WTC11 (cell line): Measurements from ENCODE around the gene METTL24. TPM values are rescaled to one million over a fixed set of nuclear protein-coding genes. Genes with fewer than 3 reads are reported as not detected.

Source experiments
- ATAC-seq: fragments of 200-7000 bp; cut with Tn5 transposase; 2 replicates; pipeline ENCODE4 v1.10.0; 2021; ENCODE audit warnings: mild to moderate bottlenecking, moderate library complexity
- CTCF ChIA-PET: fragments of 300-600 bp; sonication (Branson Sonifier 250); formaldehyde crosslinking; loops from one replicate; lab custom pipeline; 2021; ENCODE audit warnings: antibody characterized with exemption; lab: Charles Lee
- POLR2A ChIA-PET: fragments of 350-600 bp; sonication (Branson Sonifier 250); formaldehyde crosslinking; loops from one replicate; lab custom pipeline; 2021; ENCODE audit warnings: antibody characterized with exemption; lab: Charles Lee
- DNase-seq: peaks from one replicate; pipeline ENCODE4 v3.0.0; 2021; ENCODE audit warnings: low spot score
- H3K27ac Mint-ChIP-seq: 2 replicates; pipeline ENCODE4 v1.8.0; 2021; ENCODE audit warnings: mixed read lengths
- H3K27me3 Mint-ChIP-seq: 2 replicates; pipeline ENCODE4 v1.8.0; 2021; ENCODE audit warnings: low read depth, mild to moderate bottlenecking, moderate library complexity, mixed read lengths
- H3K36me3 Mint-ChIP-seq: 2 replicates; pipeline ENCODE4 v1.8.0; 2021; ENCODE audit warnings: mixed read lengths
- H3K4me1 Mint-ChIP-seq: 2 replicates; pipeline ENCODE4 v1.8.0; 2022; ENCODE audit warnings: mixed read lengths
- H3K4me3 Mint-ChIP-seq: 2 replicates; pipeline ENCODE4 v1.8.0; 2021; ENCODE audit warnings: mild to moderate bottlenecking, moderate library complexity, mixed read lengths
- H3K9me3 Mint-ChIP-seq: 2 replicates; pipeline ENCODE4 v1.8.0; 2021; ENCODE audit warnings: mixed read lengths
- CBFB ChIP-seq: sonication (generic); formaldehyde crosslinking; IDR thresholded peaks from 2 replicates; pipeline ENCODE4 v1.8.1; 2022; ENCODE audit warnings: mild to moderate bottlenecking, low read depth, missing genetic modification reagents
- CREM ChIP-seq: sonication (generic); formaldehyde crosslinking; IDR thresholded peaks from 2 replicates; pipeline ENCODE4 v1.8.1; 2022; ENCODE audit warnings: mild to moderate bottlenecking, missing genetic modification reagents, moderate library complexity
- ESRRA ChIP-seq: sonication (generic); formaldehyde crosslinking; IDR thresholded peaks from 2 replicates; pipeline ENCODE4 v1.8.1; 2022; ENCODE audit warnings: mild to moderate bottlenecking, missing genetic modification reagents, borderline replicate concordance
- ETV6 ChIP-seq: sonication (generic); formaldehyde crosslinking; IDR thresholded peaks from 2 replicates; pipeline ENCODE4 v1.8.1; 2022; ENCODE audit warnings: mild to moderate bottlenecking, missing genetic modification reagents
- FOXK1 ChIP-seq: sonication (generic); formaldehyde crosslinking; IDR thresholded peaks from 2 replicates; pipeline ENCODE4 v1.8.0; 2022; ENCODE audit warnings: mild to moderate bottlenecking, moderate library complexity, missing genetic modification reagents
- GABPB1 ChIP-seq: sonication (generic); formaldehyde crosslinking; IDR thresholded peaks from 2 replicates; pipeline ENCODE4 v1.8.1; 2023; ENCODE audit warnings: mild to moderate bottlenecking, missing genetic modification reagents
- GRHL2 ChIP-seq: fragments of 250-450 bp; sonication (Bioruptor Pico); IDR thresholded peaks from 2 replicates; pipeline ENCODE4 v1.8.0; 2022; ENCODE audit warnings: mild to moderate bottlenecking, moderate library complexity; ENCODE audit not compliant: insufficient replicate concordance, severe bottlenecking
- JUN ChIP-seq: sonication (generic); formaldehyde crosslinking; IDR thresholded peaks from 2 replicates; pipeline ENCODE4 v1.8.0; 2023; ENCODE audit warnings: mild to moderate bottlenecking, missing genetic modification reagents
- MYBL2 ChIP-seq: sonication (generic); formaldehyde crosslinking; IDR thresholded peaks from 2 replicates; pipeline ENCODE4 v1.8.1; 2023; ENCODE audit warnings: mild to moderate bottlenecking, moderate library complexity, missing genetic modification reagents
- NFATC4 ChIP-seq: fragments of 250-450 bp; sonication (Bioruptor Pico); IDR thresholded peaks from 2 replicates; pipeline ENCODE4 v1.9.0; 2021; ENCODE audit warnings: mild to moderate bottlenecking
- NR2C2 ChIP-seq: sonication (generic); formaldehyde crosslinking; IDR thresholded peaks from 2 replicates; pipeline ENCODE4 v1.8.0; 2022; ENCODE audit warnings: mild to moderate bottlenecking, missing genetic modification reagents
- NR3C1 ChIP-seq: sonication (generic); formaldehyde crosslinking; conservative IDR thresholded peaks from 2 replicates; pipeline ENCODE4 v1.8.1; 2023; ENCODE audit warnings: low read depth, mild to moderate bottlenecking, missing genetic modification reagents
- SMAD3 ChIP-seq: sonication (generic); formaldehyde crosslinking; IDR thresholded peaks from 2 replicates; pipeline ENCODE4 v1.8.0; 2022; ENCODE audit warnings: missing genetic modification reagents, mild to moderate bottlenecking, borderline replicate concordance
- SP1 ChIP-seq: sonication (generic); formaldehyde crosslinking; conservative IDR thresholded peaks from 2 replicates; pipeline ENCODE4 v1.8.1; 2022; ENCODE audit warnings: missing genetic modification reagents
- TEAD1 ChIP-seq: sonication (generic); formaldehyde crosslinking; IDR thresholded peaks from 2 replicates; pipeline ENCODE4 v1.8.0; 2022; ENCODE audit warnings: mild to moderate bottlenecking, missing genetic modification reagents
- TEAD4 ChIP-seq: sonication (generic); formaldehyde crosslinking; IDR thresholded peaks from 2 replicates; pipeline ENCODE4 v1.8.0; 2022; ENCODE audit warnings: mild to moderate bottlenecking, missing genetic modification reagents
- TP53 ChIP-seq: sonication (generic); formaldehyde crosslinking; IDR thresholded peaks from 2 replicates; pipeline ENCODE4 v1.8.1; 2023; ENCODE audit warnings: mild to moderate bottlenecking, missing genetic modification reagents
- ZBTB21 ChIP-seq: sonication (generic); formaldehyde crosslinking; IDR thresholded peaks from 2 replicates; pipeline ENCODE4 v1.8.1; 2023; ENCODE audit warnings: mild to moderate bottlenecking, missing genetic modification reagents, borderline replicate concordance
- ZMAT4 ChIP-seq: fragments of 250-450 bp; sonication (Bioruptor Pico); IDR thresholded peaks from 2 replicates; pipeline ENCODE4 v1.9.0; 2021; ENCODE audit warnings: mild to moderate bottlenecking
- ZNF138 ChIP-seq: sonication (generic); formaldehyde crosslinking; conservative IDR thresholded peaks from 2 replicates; pipeline ENCODE4 v1.8.1; 2022; ENCODE audit warnings: mild to moderate bottlenecking, moderate library complexity, missing genetic modification reagents
- ZNF263 ChIP-seq: sonication (generic); formaldehyde crosslinking; IDR thresholded peaks from 2 replicates; pipeline ENCODE4 v1.8.1; 2022; ENCODE audit warnings: low read depth, mild to moderate bottlenecking, moderate library complexity, missing genetic modification reagents
- ZNF423 ChIP-seq: fragments of 250-450 bp; sonication (Bioruptor Pico); IDR thresholded peaks from 2 replicates; pipeline ENCODE4 v2.1.2; 2022; ENCODE audit warnings: mild to moderate bottlenecking, moderate library complexity
- ZNF671 ChIP-seq: fragments of 250-450 bp; sonication (Bioruptor Pico); IDR thresholded peaks from 2 replicates; pipeline ENCODE4 v1.8.0; 2021; ENCODE audit warnings: mild to moderate bottlenecking
- total RNA-seq: library from RNA; stranded (reverse); gene quantifications from 3 replicates; pipeline ENCODE4 v1.2.3, GENCODE V29; 2021
- TF ChIP-seq, protein P1 (sequence below): sonication (generic); formaldehyde crosslinking; IDR thresholded peaks from 2 replicates; pipeline ENCODE4 v1.8.0; 2022; ENCODE audit warnings: mild to moderate bottlenecking, missing genetic modification reagents
- TF ChIP-seq, protein P2 (sequence below): fragments of 250-450 bp; sonication (Bioruptor Pico); IDR thresholded peaks from 2 replicates; pipeline ENCODE4 v1.9.0; 2021; ENCODE audit warnings: mild to moderate bottlenecking, borderline replicate concordance
- TF ChIP-seq, protein P3 (sequence below): sonication (generic); formaldehyde crosslinking; IDR thresholded peaks from 2 replicates; pipeline ENCODE4 v1.8.1; 2022; ENCODE audit warnings: low read depth, missing genetic modification reagents, borderline replicate concordance

Gene METTL24
- total RNA-seq, 1 experiment from 2014 or later = 0.31 TPM

- TF ChIP-seq SP1 (CRISPR knock-in tag) (no peak), FOXK1 (no peak), ZNF263 (CRISPR knock-in tag) (no peak), ETV6 (CRISPR knock-in tag) (no peak)
Measured at GRCh38 chr6:110332281-110332680, 25.9 kb downstream of the METTL24 start (continued).

- Mint-ChIP-seq H3K27ac (no peak overlapping the region; the same call in 1 of the 2 replicates), H3K4me1 (peaks cover 34% of the 10 kb centered on the region), H3K4me3 (no peak overlapping the region), H3K36me3 (no peaks in the 10 kb centered on the region), H3K27me3 (no peaks in the 10 kb centered on the region), H3K9me3 (no peaks in the 10 kb centered on the region)
- TF ChIP-seq ZMAT4 (no peak), ZNF671 (CRISPR knock-in tag) (no peak), CREM (CRISPR knock-in tag) (no peak), CBFB (CRISPR knock-in tag) (no peak), ZBTB21 (no peak), SMAD3 (no peak)
- ChIA-PET CTCF (interaction anchor here (2.2 kb wide), 1 partner anchor 10 kb away, joined by 13 read pairs; no protein-coding TSS in a partner anchor), POLR2A (no interaction called here)
- ATAC-seq (peak; percentile 43), DNase-seq (no peak)
Measured at GRCh38 chr6:110331816-110332215, 26.3 kb downstream of the METTL24 start.

DNA sequence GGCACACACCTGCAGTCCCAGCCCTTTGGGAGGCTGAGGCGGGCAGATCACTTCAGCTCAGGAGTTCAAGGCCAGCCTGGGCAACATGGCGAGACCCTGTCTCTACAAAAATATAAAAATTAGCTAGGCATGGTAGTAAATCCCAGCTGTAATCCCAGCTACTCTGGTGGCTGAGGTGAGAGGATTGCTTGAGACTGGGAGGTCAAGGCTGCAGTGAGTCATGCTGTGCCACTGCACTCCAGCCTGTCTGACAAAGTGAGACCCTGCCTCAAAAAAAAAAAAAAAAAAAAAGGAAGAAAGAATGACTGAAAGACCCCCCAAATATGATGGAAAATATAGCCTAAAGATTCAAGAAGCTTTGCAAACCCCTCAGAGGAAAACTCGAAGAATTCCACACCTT lies 26.8 kb downstream of the METTL24 start:
- ChIA-PET POLR2A (interaction anchor here (0.7 kb wide), 1 partner anchor 758 kb away, joined by 5 read pairs; no protein-coding TSS in a partner anchor), CTCF (interaction anchor here (2.2 kb wide), 1 partner anchor 10 kb away, joined by 13 read pairs; no protein-coding TSS in a partner anchor)
- H3K4me3 Mint-ChIP-seq = no peak overlapping the region
- ATAC-seq (no peak), DNase-seq (no peak)
- no peaks in the 10 kb centered on the region for H3K27me3 Mint-ChIP-seq
- H3K36me3 Mint-ChIP-seq = no peaks in the 10 kb centered on the region
- no peaks in the 10 kb centered on the region for H3K9me3 Mint-ChIP-seq
- peaks cover 34% of the 10 kb centered on the region for H3K4me1 Mint-ChIP-seq
- TF ChIP-seq, protein P1, sequence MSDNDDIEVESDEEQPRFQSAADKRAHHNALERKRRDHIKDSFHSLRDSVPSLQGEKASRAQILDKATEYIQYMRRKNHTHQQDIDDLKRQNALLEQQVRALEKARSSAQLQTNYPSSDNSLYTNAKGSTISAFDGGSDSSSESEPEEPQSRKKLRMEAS = no peak
- TF ChIP-seq ZNF138 (CRISPR knock-in tag) = no peak
- TF ChIP-seq NR3C1 = no peak
- TF ChIP-seq ZNF423 = no peak
- TF ChIP-seq TEAD4 = no peak
- TF ChIP-seq NR2C2 (CRISPR knock-in tag) = no peak
- no peak overlapping the region; the same call in 1 of the 2 replicates for H3K27ac Mint-ChIP-seq

- ChIA-PET CTCF (interaction anchor here (0.6 to 2.8 kb wide), 3 partner anchors 12 to 148 kb away, joined by 3 to 19 read pairs (median 13); no protein-coding TSS in a partner anchor), POLR2A (no interaction called here)
- H3K27me3 Mint-ChIP-seq = no peaks in the 10 kb centered on the region
- DNase-seq (no peak), ATAC-seq (peak; percentile 26; the same call in 1 of the 2 replicates)
- no peaks in the 10 kb centered on the region for H3K36me3 Mint-ChIP-seq
- H3K4me3 Mint-ChIP-seq = no peak overlapping the region
- H3K4me1 Mint-ChIP-seq = peaks cover 40% of the 10 kb centered on the region
- H3K9me3 Mint-ChIP-seq = no peaks in the 10 kb centered on the region
- H3K27ac Mint-ChIP-seq = no peak overlapping the region
- TF ChIP-seq MYBL2 (CRISPR knock-in tag) = no peak
- no peak for TF ChIP-seq TP53
- TF ChIP-seq NFATC4 = no peak
- TF ChIP-seq JUN = no peak
- TF ChIP-seq ESRRA = no peak
- TF ChIP-seq GABPB1 (CRISPR knock-in tag) = no peak
- TF ChIP-seq, protein P2, sequence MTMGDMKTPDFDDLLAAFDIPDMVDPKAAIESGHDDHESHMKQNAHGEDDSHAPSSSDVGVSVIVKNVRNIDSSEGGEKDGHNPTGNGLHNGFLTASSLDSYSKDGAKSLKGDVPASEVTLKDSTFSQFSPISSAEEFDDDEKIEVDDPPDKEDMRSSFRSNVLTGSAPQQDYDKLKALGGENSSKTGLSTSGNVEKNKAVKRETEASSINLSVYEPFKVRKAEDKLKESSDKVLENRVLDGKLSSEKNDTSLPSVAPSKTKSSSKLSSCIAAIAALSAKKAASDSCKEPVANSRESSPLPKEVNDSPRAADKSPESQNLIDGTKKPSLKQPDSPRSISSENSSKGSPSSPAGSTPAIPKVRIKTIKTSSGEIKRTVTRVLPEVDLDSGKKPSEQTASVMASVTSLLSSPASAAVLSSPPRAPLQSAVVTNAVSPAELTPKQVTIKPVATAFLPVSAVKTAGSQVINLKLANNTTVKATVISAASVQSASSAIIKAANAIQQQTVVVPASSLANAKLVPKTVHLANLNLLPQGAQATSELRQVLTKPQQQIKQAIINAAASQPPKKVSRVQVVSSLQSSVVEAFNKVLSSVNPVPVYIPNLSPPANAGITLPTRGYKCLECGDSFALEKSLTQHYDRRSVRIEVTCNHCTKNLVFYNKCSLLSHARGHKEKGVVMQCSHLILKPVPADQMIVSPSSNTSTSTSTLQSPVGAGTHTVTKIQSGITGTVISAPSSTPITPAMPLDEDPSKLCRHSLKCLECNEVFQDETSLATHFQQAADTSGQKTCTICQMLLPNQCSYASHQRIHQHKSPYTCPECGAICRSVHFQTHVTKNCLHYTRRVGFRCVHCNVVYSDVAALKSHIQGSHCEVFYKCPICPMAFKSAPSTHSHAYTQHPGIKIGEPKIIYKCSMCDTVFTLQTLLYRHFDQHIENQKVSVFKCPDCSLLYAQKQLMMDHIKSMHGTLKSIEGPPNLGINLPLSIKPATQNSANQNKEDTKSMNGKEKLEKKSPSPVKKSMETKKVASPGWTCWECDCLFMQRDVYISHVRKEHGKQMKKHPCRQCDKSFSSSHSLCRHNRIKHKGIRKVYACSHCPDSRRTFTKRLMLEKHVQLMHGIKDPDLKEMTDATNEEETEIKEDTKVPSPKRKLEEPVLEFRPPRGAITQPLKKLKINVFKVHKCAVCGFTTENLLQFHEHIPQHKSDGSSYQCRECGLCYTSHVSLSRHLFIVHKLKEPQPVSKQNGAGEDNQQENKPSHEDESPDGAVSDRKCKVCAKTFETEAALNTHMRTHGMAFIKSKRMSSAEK (CRISPR knock-in tag) = no peak
- no peak for TF ChIP-seq TEAD1 (CRISPR knock-in tag)
- TF ChIP-seq, protein P3, sequence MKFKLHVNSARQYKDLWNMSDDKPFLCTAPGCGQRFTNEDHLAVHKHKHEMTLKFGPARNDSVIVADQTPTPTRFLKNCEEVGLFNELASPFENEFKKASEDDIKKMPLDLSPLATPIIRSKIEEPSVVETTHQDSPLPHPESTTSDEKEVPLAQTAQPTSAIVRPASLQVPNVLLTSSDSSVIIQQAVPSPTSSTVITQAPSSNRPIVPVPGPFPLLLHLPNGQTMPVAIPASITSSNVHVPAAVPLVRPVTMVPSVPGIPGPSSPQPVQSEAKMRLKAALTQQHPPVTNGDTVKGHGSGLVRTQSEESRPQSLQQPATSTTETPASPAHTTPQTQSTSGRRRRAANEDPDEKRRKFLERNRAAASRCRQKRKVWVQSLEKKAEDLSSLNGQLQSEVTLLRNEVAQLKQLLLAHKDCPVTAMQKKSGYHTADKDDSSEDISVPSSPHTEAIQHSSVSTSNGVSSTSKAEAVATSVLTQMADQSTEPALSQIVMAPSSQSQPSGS (CRISPR knock-in tag) = no peak
- TF ChIP-seq GRHL2 (CRISPR knock-in tag) = no peak
Measured at GRCh38 chr6:110329714-110330436, 28.3 kb downstream of the METTL24 start.
